ENCODE results near the gene ADORA1.

Gene ADORA1

GRCh38 chr1:203093754-203094410 is 33.6 kb upstream of the ADORA1 start:
- H3K4me3 ChIP-seq (replicated peaks in 1 of 2; ENCODE audit: low read depth in 2 of 2, low read length in 2 of 2) = no peak overlapping the region
- DNase-seq (ENCODE audit: low read depth in 2 of 2) = no peak
- TF ChIP-seq CTCF (IDR thresholded peaks at IDR 0.05; ENCODE audit: low read depth, low read length) = no peak

- no peak for TF ChIP-seq CTCF (IDR thresholded peaks at IDR 0.05; ENCODE audit: low read depth, low read length)
- no peak for DNase-seq (ENCODE audit: low read depth in 2 of 2)
- H3K4me3 ChIP-seq (replicated peaks in 1 of 2; ENCODE audit: low read depth in 2 of 2, low read length in 2 of 2) = no peak overlapping the region
Observed at GRCh38 chr1:203095061-203095690, 32.4 kb upstream of the ADORA1 start.

- TF ChIP-seq CTCF (IDR thresholded peaks at IDR 0.05; ENCODE audit: low read depth, low read length) = no peak
- no peak for DNase-seq (ENCODE audit: low read depth in 2 of 2)
- no peak overlapping the region for H3K4me3 ChIP-seq (replicated peaks in 1 of 2; ENCODE audit: low read depth in 2 of 2, low read length in 2 of 2)
Observed at GRCh38 chr1:203096566-203096965, 31.0 kb upstream of the ADORA1 start.

GRCh38 chr1:203097001-203097400 is 30.5 kb upstream of the ADORA1 start:
- no peak for DNase-seq (ENCODE audit: low read depth in 2 of 2)
- no peak for TF ChIP-seq CTCF (IDR thresholded peaks at IDR 0.05; ENCODE audit: low read depth, low read length)
- no peak overlapping the region for H3K4me3 ChIP-seq (replicated peaks in 1 of 2; ENCODE audit: low read depth in 2 of 2, low read length in 2 of 2)

GRCh38 chr1:203098445-203098844 is 29.1 kb upstream of the ADORA1 start:
- no peak for DNase-seq (ENCODE audit: low read depth in 2 of 2)
- H3K4me3 ChIP-seq (replicated peaks in 1 of 2; ENCODE audit: low read depth in 2 of 2, low read length in 2 of 2) = no peak overlapping the region
- TF ChIP-seq CTCF (IDR thresholded peaks at IDR 0.05; ENCODE audit: low read depth, low read length) = no peak

GRCh38 chr1:203098914-203099520 is 28.5 kb upstream of the ADORA1 start:
- DNase-seq (ENCODE audit: low read depth in 2 of 2) = no peak
- no peak overlapping the region for H3K4me3 ChIP-seq (replicated peaks in 1 of 2; ENCODE audit: low read depth in 2 of 2, low read length in 2 of 2)
- TF ChIP-seq CTCF (IDR thresholded peaks at IDR 0.05; ENCODE audit: low read depth, low read length) = no peak

Measured in cardiac fibroblast (primary cell).